MM.1S (cell line): Measurements from ENCODE around the gene SORCS2.

Experiments used
- DNase-seq: peaks from one replicate; pipeline ENCODE4 v3.0.0-alpha.2; 2015
- H2AFZ ChIP-seq: fragments of 300-600 bp; sonication (generic); 2 replicates; pipeline ENCODE4 v1.6.0; 2016; ENCODE audit warnings: antibody characterized with exemption, low read length
- H3F3A ChIP-seq: fragments of 300-600 bp; sonication (generic); 2 replicates; pipeline ENCODE4 v1.6.1; 2016; ENCODE audit warnings: mild to moderate bottlenecking, antibody characterized with exemption, low read length, moderate library complexity, mixed read lengths; ENCODE audit not compliant: insufficient read depth
- H3K27ac ChIP-seq: fragments of 300-600 bp; sonication (generic); 2 replicates; pipeline ENCODE4 v1.5.1; 2016; ENCODE audit warnings: mild to moderate bottlenecking, low read length
- H3K27me3 ChIP-seq: fragments of 300-600 bp; sonication (generic); replicated peaks from 2 replicates; pipeline ENCODE4 v1.6.0; 2016; ENCODE audit warnings: low read length; ENCODE audit not compliant: insufficient read depth
- H3K36me3 ChIP-seq: fragments of 300-600 bp; sonication (generic); replicated peaks from 2 replicates; pipeline ENCODE4 v1.6.1; 2016; ENCODE audit warnings: mild to moderate bottlenecking, low read length, mixed read lengths; ENCODE audit not compliant: insufficient read depth
- H3K4me1 ChIP-seq: fragments of 300-600 bp; sonication (generic); 2 replicates; pipeline ENCODE4 v1.6.1; 2016; ENCODE audit warnings: low read length, mixed read lengths
- H3K4me2 ChIP-seq: fragments of 300-600 bp; sonication (generic); 2 replicates; pipeline ENCODE4 v1.6.0; 2016; ENCODE audit warnings: low read depth, low read length
- H3K4me3 ChIP-seq: fragments of 300-600 bp; sonication (generic); 2 replicates; pipeline ENCODE4 v1.5.1; 2016; ENCODE audit warnings: low read length, mixed read lengths
- H3K79me2 ChIP-seq: fragments of 300-600 bp; sonication (generic); 2 replicates; pipeline ENCODE4 v1.6.1; 2016; ENCODE audit warnings: mixed run types, low read length, mixed read lengths
- H3K9ac ChIP-seq: fragments of 300-600 bp; sonication (generic); 2 replicates; pipeline ENCODE4 v1.6.1; 2016; ENCODE audit warnings: low read length, mixed read lengths
- H3K9me2 ChIP-seq: fragments of 300-600 bp; sonication (generic); replicated peaks from 2 replicates; pipeline ENCODE4 v1.6.1; 2016; ENCODE audit warnings: mild to moderate bottlenecking, low read length, mixed read lengths; ENCODE audit not compliant: insufficient read depth
- H3K9me3 ChIP-seq: fragments of 300-600 bp; sonication (generic); replicated peaks from 2 replicates; pipeline ENCODE4 v1.6.1; 2016; ENCODE audit warnings: mild to moderate bottlenecking, low read length, mixed read lengths; ENCODE audit not compliant: insufficient read depth
- H4K20me1 ChIP-seq: fragments of 300-600 bp; sonication (generic); 2 replicates; pipeline ENCODE4 v1.6.1; 2016; ENCODE audit warnings: mild to moderate bottlenecking, low read length, moderate library complexity, mixed read lengths; ENCODE audit not compliant: insufficient read depth
- CTCF ChIP-seq: fragments of 300-600 bp; sonication (generic); IDR thresholded peaks from 2 replicates; pipeline ENCODE4 v1.5.1; 2016; ENCODE audit warnings: antibody characterized with exemption, low read length, mixed read lengths
- EZH2 ChIP-seq: fragments of 300-600 bp; sonication (generic); optimal IDR thresholded peaks from 2 replicates; pipeline ENCODE3; 2017; ENCODE audit warnings: low read depth, mild to moderate bottlenecking, antibody characterized with exemption, low read length, mixed read lengths
- EZH2phosphoT487 ChIP-seq: fragments of 300-600 bp; sonication (generic); IDR thresholded peaks from 2 replicates; pipeline ENCODE4 v1.6.1; 2018; ENCODE audit warnings: antibody characterized with exemption, low read length

Gene SORCS2

GRCh38 chr4:7710126-7710525 is 517.8 kb downstream of the SORCS2 start:
- Histone ChIP-seq H3K27me3 (peaks cover 85% of the 10 kb centered on the region), H3K9me3 (no peaks in the 10 kb centered on the region), H3K4me1 (no peaks in the 10 kb centered on the region), H3K9me2 (no peaks in the 10 kb centered on the region), H3K4me2 (no peak overlapping the region), H3K27ac (no peak overlapping the region), H2AFZ (no peak overlapping the region), H3K9ac (no peak overlapping the region), H3K36me3 (no peaks in the 10 kb centered on the region), H3K79me2 (no peaks in the 10 kb centered on the region), H4K20me1 (no peaks in the 10 kb centered on the region), H3K4me3 (no peak overlapping the region), H3F3A (no peaks in the 10 kb centered on the region)
- TF ChIP-seq EZH2phosphoT487 (no peak), CTCF (no peak), EZH2 (no peak)
- DNase-seq = no peak

- H4K20me1 ChIP-seq = no peaks in the 10 kb centered on the region
- H3K4me1 ChIP-seq = no peaks in the 10 kb centered on the region
- no peaks in the 10 kb centered on the region for H3K79me2 ChIP-seq
- peaks cover 86% of the 10 kb centered on the region for H3K27me3 ChIP-seq
- H3K36me3 ChIP-seq = no peaks in the 10 kb centered on the region
- no peaks in the 10 kb centered on the region for H3F3A ChIP-seq
- H3K27ac ChIP-seq = no peak overlapping the region
- H3K4me3 ChIP-seq = no peak overlapping the region
- no peaks in the 10 kb centered on the region for H3K9me3 ChIP-seq
- TF ChIP-seq CTCF = no peak
- TF ChIP-seq EZH2 = no peak
- H2AFZ ChIP-seq = no peak overlapping the region
- no peaks in the 10 kb centered on the region for H3K9me2 ChIP-seq
- no peak overlapping the region for H3K9ac ChIP-seq
- DNase-seq = no peak
- no peak overlapping the region for H3K4me2 ChIP-seq
Measured at GRCh38 chr4:7710576-7711306, 518.4 kb downstream of the SORCS2 start.

- no peaks in the 10 kb centered on the region for H3K36me3 ChIP-seq
- H3K79me2 ChIP-seq = no peaks in the 10 kb centered on the region
- H3K4me1 ChIP-seq = no peaks in the 10 kb centered on the region
- no peak overlapping the region for H3K27ac ChIP-seq
- no peak for DNase-seq
- H3K9ac ChIP-seq = no peak overlapping the region
- H3K27me3 ChIP-seq = peaks cover 93% of the 10 kb centered on the region
- no peaks in the 10 kb centered on the region for H3F3A ChIP-seq
- H3K4me2 ChIP-seq = no peak overlapping the region
- H3K4me3 ChIP-seq = no peak overlapping the region
- no peak for TF ChIP-seq EZH2phosphoT487
- no peak for TF ChIP-seq EZH2
- TF ChIP-seq CTCF = no peak
- no peaks in the 10 kb centered on the region for H3K9me3 ChIP-seq
- H4K20me1 ChIP-seq = no peaks in the 10 kb centered on the region
- H2AFZ ChIP-seq = no peak overlapping the region
- H3K9me2 ChIP-seq = no peaks in the 10 kb centered on the region
Measured at GRCh38 chr4:7711307-7711963, 519.1 kb downstream of the SORCS2 start.
